KBM-7 (cell line): Measurements from ENCODE around the gene PHF1.

ENCODE experiments used
- DNase-seq: peaks from one replicate; pipeline ENCODE4 v3.0.0-alpha.2; 2015
- in situ Hi-C: fragments of 300-500 bp; cut with MboI; formaldehyde crosslinking; loops from 2 replicates; pipeline ENCODE4 v1.14.3; 2020; ENCODE audit warnings: low sequenced_read_pairs, low pct_unique_long_range_greater_than_20kb, mixed read lengths

The PHF1 gene

GRCh38 chr6:33445119-33445603, 34.3 kb downstream of the PHF1 start:
- no peak for DNase-seq
- in situ Hi-C loops, result no loop called here

DNA sequence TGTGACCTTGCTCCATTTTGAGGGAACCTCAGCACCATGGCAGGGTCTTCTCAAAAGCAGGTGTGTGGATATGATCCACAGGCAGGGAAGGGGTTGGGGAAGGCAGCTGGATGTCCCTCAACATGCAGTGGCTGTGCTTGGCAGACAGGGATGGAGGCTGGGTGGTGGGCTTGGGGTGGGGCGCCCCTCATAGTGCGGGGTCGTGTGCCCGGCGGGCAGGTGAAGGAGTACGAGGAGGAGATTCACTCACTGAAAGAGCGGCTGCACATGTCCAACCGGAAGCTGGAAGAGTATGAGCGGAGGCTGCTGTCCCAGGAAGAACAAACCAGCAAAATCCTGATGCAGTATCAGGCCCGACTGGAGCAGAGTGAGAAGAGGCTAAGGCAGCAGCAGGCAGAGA, 35.5 kb downstream of the PHF1 start:
- in situ Hi-C loops, result no loop called here
- DNase-seq, result no peak

DNA sequence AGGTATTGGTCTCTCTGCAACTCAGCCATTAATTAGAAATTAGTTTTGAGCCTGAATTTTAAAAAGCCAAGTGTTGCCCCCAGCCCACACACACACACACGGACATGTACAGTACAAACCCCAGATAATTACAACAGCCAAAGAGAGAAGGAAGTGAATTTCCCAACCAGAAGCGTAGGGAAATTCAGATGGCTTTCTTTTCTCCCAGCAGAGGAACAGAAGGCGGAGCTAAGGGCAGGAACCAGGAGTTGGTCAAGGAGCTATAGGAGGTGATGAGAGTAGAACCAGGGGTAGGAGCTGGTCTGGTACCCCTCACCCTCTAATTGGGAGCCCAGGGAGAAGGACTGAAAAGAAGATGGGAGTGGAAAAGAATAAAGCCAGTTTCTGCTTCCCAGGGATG, 39.6 kb downstream of the PHF1 start:
- DNase-seq, result peak; percentile 27

DNA sequence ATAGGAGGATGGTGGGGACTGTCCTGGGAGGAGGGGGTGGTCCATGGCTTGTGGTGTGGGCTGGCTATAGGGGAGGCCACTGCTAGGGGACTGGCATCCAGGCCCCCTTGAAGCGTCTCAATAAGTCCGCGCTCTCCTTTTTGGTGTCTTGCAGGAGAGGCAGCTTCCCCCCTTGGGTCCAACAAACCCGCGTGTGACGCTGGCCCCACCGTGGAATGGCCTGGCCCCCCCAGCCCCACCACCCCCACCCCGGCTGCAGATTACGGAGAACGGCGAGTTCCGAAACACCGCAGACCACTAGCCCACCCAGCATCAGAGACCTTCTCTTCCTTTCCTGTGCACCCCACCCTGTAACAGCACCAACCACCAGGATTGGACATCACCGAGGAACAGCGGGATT, 40.8 kb downstream of the PHF1 start:
- no peak for DNase-seq
- in situ Hi-C loops, result no loop called here

More for the DNA sequence above, 39.6 kb downstream of the PHF1 start:
- in situ Hi-C loops, result no loop called here

DNA sequence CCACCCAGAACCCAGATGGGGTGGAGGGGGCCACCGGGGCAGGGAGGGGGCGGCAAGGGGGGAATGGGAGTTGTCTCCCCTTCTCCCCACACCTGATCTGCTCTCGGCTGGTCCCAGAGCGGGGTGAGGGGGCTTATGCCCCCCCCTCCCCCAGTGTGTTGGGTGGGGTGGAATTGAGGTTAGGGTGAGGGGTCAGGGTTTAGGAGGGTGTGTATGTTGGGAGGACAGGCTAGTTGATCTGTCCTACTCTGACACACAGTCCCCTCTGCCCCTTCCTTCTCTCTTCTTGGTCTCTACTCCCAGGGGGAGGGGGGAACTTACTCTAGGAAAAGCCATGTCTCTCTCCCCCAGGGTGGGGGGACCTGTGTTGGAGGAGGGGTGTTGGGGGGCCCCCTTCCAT, 41.7 kb downstream of the PHF1 start:
- no peak for DNase-seq
- in situ Hi-C loops, result no loop called here

DNA sequence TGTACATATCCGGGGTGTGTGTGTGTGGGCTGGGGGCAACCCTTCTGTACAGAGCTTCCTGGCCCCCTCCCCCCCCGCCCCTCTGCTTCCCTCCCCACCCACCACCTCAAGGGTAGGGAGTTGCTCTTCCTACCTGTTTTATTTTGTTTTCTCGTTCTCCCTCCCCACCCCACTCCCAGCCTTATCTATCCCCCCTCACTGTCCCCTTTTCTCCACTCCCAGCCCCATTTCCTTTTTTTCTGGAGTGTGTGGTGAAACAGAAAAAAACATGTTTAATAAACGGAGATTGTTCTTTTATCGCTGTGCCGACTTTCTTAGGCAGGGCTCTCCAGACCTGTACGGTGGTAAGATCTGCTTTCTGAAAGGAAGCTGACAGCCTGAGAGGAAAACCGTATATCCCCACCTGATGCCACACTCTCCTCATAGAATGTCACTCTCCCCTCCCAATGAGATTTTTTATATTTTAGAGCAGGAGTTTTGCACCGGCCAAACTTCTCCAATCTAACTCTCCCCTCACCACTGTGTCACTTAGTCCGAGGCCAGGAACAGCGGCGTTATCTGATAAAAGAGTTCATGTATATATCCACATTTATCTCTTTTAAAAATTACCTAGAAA, 42.7 kb downstream of the PHF1 start:
- DNase-seq, result peak; percentile 27
- in situ Hi-C loops, result no loop called here

GRCh38 chr6:33454009-33454946, 43.5 kb downstream of the PHF1 start, which contains the start of gene ZBTB9:
ZBTB9 (plus strand) TSS chr6:33454576; CDS start chr6:33455101, 525 bp downstream.
- DNase-seq, result peak; percentile 95
- in situ Hi-C loops, result no loop called here

GRCh38 chr6:33455051-33455450, 44.2 kb downstream of the PHF1 start:
- no peak for DNase-seq
- in situ Hi-C loops, result no loop called here

- DNase-seq, result no peak
- in situ Hi-C loops, result no loop called here
Measured at GRCh38 chr6:33456156-33456555, 45.3 kb downstream of the PHF1 start.

GRCh38 chr6:33458676-33459075, 47.9 kb downstream of the PHF1 start:
- in situ Hi-C loops, result no loop called here
- DNase-seq, result no peak

GRCh38 chr6:33459226-33459625, 48.4 kb downstream of the PHF1 start:
- in situ Hi-C loops, result no loop called here
- DNase-seq, result no peak
